Smooth muscle cell of the brain vasculature (primary cell): ENCODE measurements around the gene DRAM1.
A peak's percentile ranks its signal among the peaks of the same experiment; 100 is the strongest.
"Not testable (repeated sequence)": the region's sequence is repeated elsewhere in the genome, so short reads cannot be mapped to it uniquely, and the experiment has no call there.

Experiments
- DNase-seq: peaks from one replicate; pipeline ENCODE4 v3.0.0-alpha.2; 2012; ENCODE audit warnings: low read depth, low spot score

DRAM1 gene

GRCh38 chr12:101906226-101906625, 28.8 kb downstream of the DRAM1 start:
- DNase-seq, result no peak

DNA sequence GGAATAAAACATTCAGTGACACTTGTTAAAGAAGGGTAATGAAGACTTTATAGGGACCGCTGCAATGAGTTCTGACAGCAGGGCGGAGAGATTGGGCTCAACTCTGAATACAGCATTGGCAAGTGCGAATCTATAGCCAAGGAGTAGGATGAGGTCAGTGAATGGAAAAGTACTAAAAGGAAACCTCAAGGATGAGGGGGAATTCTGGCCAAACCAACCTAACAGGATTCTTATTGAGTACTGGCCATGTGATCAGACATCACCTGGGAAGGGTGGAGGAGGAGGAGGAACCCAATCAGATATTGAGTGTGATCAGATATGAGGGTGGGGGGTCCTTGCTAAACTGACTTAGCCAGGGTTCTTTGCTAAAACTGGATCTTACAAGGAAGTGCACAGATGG, 31.0 kb downstream of the DRAM1 start:
- DNase-seq, result no peak

- DNase-seq, result no peak
Measured at GRCh38 chr12:101909646-101910045, 32.3 kb downstream of the DRAM1 start.

DNA sequence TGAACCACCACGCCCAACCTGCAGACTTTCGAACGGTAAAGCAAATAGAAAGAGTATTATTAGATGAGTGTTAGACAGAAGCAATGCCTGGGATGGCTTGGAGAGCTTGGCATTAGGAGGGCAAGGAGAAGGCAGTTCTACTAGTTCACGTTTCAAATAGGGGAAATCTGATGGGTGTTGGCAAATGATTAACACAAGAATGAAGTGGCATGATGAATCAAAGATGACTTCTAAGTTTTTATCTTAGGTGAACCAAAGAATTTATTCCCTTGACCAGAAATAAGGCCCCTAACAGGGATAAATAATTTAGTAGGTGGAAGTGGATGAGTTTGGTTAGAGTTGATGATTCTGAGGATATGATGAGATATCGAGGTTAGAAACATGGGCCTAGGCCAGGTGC, 38.5 kb downstream of the DRAM1 start:
- no peak for DNase-seq

DNA sequence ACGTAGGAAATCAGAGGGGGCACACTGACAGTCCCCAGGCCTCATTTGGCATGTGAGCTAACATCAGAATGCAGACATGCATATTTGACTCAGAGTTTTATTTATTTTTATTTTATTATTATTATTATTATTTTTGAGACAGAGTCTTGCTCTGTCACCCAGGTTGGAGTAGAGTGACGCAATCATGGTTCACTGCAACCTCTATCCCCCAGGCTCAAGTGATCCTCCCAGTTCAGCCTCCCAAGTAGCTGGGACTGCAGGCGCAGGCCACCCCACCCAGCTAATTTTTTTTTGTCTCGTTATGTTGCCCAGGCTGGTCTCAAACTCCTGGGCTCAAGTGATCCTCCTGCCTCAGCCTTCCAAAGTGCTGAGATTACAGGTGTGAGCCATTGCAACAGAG, 41.4 kb downstream of the DRAM1 start:
- not testable (repeated sequence) for DNase-seq

- DNase-seq, result no peak
Measured at GRCh38 chr12:101919447-101919846, 42.1 kb downstream of the DRAM1 start.

- DNase-seq, result no peak
Measured at GRCh38 chr12:101920906-101921305, 43.5 kb downstream of the DRAM1 start.

DNA sequence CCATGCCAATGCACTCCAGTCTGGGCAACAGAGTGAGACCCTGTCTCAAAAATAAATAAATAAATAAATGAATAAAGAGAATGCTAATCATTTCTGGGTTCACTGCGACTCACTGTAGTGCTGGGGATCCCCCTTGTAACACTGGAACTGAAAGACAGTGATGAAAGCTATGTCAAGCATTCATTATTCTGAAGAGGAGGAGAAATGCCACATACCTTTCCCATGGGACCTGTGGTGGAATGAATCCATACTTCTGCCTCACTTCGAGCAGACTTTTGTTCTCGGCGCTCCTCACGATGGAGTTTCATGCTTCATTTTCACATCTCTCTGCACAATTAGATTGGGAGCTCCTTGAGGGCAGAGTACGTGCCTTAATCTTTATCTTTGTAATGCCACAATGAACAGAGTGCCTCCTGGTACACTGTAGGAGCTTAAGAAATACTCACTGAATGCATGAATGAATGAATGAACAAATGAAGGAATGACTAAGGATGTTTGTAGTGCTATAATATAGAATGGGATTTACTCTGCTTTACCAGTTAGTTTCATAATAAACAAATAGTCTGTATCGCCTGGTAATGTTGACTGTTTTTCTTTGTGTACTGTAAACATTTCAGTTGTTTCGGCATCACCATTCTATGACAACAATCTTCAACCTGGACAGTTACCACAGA, 45.8 kb downstream of the DRAM1 start:
- no peak for DNase-seq

- DNase-seq, result no peak
Measured at GRCh38 chr12:101924618-101925017, 47.2 kb downstream of the DRAM1 start.

DNA sequence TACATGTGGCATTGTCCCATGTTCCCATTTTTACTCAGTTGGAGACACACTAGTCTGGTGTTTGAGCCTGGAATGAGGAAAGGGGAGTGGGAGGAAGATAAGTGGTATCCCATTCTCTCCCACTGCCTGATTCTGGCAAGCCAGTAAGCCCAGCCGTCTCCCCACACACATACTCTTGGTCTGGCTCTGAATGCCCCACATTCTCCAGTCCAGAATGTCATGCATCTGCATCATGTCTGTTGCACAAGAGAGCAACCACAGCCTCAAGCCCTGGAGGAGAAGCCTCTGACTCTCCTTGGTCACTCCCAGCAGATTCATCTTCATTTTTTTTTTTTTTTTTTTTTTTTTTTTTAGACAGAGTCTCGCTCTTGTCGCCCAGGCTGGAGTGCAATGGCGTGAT, 48.0 kb downstream of the DRAM1 start:
- DNase-seq, result no peak

DNA sequence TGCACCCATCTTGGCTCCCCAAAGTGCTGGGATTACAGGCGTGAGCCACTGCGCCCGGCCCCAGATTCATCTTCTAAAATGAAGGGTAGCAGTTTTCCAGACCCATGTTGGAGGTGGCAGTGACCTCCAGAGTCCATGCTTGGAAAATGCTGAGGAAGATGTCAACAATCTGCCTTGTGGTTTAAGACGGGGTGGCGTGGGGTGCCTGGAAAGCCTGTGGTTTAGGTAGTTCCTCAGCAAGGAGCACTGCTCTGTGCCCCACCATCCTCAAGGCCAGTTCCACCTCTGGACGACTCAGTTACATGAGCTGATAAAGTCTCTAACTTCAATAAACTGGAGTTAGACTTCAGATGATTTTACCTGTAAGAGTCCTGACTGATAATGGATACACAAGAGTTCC, 48.6 kb downstream of the DRAM1 start:
- no peak for DNase-seq

GRCh38 chr12:101927036-101927435, 49.7 kb downstream of the DRAM1 start:
- DNase-seq, result no peak

- DNase-seq, result no peak
Measured at GRCh38 chr12:101927999-101928398, 50.6 kb downstream of the DRAM1 start.

- DNase-seq, result no peak
Measured at GRCh38 chr12:101928556-101928955, 51.2 kb downstream of the DRAM1 start.

GRCh38 chr12:101929365-101930041, 52.1 kb downstream of the DRAM1 start:
- DNase-seq, result no peak

DNA sequence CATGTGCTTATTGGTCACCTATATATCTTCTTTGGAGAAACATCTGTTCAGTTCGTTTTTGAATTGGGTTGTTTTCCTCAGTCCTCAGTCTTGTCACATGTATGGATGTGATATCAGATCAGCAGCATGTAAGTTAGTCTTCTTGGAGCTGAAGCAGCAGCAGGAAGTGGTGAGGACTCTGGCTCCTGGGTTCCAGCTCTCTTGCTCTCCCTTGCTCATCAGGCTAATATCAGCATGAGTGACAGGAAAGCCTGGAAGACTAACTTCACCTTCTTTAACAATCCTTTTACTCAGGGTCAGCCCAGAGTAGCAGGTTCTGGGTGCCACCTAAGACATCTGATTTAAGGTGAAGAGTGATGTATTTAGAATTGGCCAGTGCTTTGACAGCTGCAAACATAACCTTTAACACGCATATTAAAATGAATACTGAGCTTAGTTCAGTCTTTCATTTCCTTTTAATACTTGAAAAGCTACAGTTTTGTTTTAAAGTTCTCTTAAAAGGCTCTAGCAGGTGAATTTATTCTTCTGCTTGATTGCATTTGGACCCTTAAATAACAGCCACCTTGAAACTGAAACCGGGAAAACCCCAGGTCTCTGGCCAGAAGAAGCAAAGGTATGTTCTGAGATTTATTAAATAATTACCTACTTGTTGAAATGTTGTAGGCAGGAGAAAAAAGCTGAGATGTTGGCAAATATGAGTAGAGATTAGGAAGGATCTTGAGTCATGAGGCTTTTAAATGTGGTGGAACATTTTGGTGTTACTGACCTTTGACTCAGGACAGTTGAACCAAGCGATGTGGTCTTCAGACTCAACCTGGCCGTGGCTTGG, 54.3 kb downstream of the DRAM1 start:
- DNase-seq, result no peak

- no peak for DNase-seq
Measured at GRCh38 chr12:101933866-101934514, 56.6 kb downstream of the DRAM1 start.

- DNase-seq, result peak; percentile 56
Measured at GRCh38 chr12:101935890-101936746, 58.7 kb downstream of the DRAM1 start.

- DNase-seq, result no peak
Measured at GRCh38 chr12:101939306-101939705, 61.9 kb downstream of the DRAM1 start.

GRCh38 chr12:101939856-101940265, 62.5 kb downstream of the DRAM1 start:
- peak; percentile 43 for DNase-seq

DNA sequence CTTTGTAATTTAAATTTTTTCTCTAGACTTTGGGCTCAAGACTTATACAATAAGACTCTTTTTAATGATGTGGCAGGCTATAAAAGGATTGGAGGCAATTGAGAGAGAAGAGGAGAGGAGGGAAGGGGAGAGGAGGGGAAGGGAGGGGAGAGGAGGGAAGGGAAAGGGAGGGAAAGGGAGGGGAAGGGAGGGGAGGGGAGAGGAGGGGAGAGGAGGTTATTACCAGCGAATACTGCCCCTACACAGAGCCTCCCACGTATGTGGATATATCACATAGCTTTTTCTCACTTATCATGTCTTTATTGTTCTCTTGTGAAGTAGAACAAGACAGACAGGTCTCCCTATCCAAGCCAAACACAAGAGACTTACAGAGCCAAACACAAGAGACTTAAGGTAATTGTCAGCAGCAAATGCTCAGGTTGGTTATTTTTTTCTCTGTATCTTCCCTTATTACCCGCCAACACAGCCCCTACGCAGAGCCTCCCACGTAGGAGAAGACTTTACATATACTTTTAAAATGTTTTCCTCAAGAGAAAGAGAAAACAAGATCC, 63.1 kb downstream of the DRAM1 start:
- no peak for DNase-seq
